ENCODE measurements around the gene SEC63.
A peak's percentile ranks its signal among the peaks of the same experiment; 100 is the strongest.

The SEC63 gene

DNA sequence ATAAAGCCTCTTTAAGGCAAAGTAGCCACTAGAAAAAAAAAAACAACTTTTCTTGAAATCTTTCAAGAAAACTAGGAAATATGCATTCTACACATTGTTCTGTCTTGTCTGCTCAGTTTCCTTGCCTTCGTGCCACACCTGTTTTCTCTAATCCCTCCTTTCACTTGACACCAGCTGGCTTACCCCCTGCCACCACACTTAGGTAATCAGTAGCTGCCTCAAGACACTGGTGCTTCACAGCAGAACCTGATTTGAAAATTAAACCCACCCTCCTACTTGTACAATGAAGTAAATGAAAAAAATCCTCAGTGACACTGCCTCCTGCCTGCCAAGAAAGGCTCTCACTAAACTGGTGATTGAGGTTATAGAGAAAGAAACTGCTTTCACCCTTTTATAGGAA lies 88.1 kb downstream of the SEC63 start:
- DNase-seq, result peak; percentile 51
- H3K36me3 ChIP-seq, result peaks cover 26% of the 10 kb centered on the region
- no peaks in the 10 kb centered on the region for H3K9me3 ChIP-seq (ENCODE audit: severe bottlenecking)
- no peak overlapping the region for H3K27ac ChIP-seq
- H3K27me3 ChIP-seq (ENCODE audit: insufficient read depth, low read depth, severe bottlenecking), result no peaks in the 10 kb centered on the region
- TF ChIP-seq, protein P1, sequence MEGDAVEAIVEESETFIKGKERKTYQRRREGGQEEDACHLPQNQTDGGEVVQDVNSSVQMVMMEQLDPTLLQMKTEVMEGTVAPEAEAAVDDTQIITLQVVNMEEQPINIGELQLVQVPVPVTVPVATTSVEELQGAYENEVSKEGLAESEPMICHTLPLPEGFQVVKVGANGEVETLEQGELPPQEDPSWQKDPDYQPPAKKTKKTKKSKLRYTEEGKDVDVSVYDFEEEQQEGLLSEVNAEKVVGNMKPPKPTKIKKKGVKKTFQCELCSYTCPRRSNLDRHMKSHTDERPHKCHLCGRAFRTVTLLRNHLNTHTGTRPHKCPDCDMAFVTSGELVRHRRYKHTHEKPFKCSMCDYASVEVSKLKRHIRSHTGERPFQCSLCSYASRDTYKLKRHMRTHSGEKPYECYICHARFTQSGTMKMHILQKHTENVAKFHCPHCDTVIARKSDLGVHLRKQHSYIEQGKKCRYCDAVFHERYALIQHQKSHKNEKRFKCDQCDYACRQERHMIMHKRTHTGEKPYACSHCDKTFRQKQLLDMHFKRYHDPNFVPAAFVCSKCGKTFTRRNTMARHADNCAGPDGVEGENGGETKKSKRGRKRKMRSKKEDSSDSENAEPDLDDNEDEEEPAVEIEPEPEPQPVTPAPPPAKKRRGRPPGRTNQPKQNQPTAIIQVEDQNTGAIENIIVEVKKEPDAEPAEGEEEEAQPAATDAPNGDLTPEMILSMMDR (IDR thresholded peaks at IDR 0.05; ENCODE audit: low read depth, low read length), result 0 out of 2 replicates have a peak, but pooled peaks have one; percentile 9
- H3K4me3 ChIP-seq (ENCODE audit: low read depth, low read length), result no peak overlapping the region

DNA sequence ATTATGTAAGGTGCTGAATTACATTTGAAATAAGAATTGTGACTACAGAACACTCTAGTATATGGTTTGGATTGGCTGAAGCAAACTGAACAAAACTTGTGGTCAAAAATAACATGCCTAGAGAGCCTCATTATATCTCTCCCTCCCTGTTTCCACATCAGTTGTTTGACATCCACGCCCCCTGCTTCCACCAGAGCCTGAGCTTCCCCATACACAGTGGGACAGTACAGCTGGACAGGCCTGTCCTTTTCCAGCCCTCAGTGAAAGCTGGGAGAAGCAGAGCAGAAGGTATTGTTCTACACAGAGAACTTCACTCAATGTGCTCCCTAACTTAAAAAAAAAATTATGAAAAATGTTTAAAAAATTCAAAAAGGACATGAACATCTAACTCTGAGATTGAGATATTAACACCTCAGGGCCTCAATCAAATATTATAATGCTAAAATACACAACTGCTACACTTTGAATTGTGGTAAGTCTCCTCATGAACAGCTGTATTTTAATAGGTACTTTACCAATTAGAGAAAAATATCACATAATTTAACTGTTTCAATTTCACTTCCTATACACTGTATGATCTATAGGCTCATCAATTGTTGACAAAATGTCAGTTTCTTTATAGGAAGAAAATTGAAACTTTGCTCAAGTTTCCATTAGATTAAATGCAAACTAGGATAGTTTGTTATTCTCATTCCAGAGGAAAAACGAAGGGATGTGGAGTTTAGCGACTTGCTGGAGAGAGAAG lies 89.0 kb downstream of the SEC63 start:
- DNase-seq, result no peak
- Histone ChIP-seq H3K27me3 (ENCODE audit: insufficient read depth, low read depth, severe bottlenecking) (no peaks in the 10 kb centered on the region), H3K4me3 (ENCODE audit: low read depth, low read length) (no peak overlapping the region), H3K36me3 (peaks cover 20% of the 10 kb centered on the region), H3K9me3 (ENCODE audit: severe bottlenecking) (no peaks in the 10 kb centered on the region), H3K27ac (no peak overlapping the region)
- TF ChIP-seq, protein P1 (IDR thresholded peaks at IDR 0.05; ENCODE audit: low read depth, low read length), result no peak

DNA sequence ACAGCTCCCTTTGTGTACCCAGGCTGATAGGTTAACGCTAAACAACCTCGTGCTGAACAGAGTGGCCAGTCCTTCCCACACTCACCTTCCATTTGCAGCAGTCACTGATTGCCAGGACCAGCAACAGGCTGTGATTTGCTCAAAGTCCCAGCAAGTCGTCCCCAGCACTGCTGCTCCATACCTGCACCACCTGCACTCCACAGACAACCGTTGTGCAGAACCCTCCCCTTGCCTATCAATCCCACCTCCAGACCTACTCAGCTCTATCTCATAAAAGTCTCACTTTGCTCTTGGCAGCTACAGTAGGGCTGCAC lies 90.7 kb downstream of the SEC63 start:
- Histone ChIP-seq H3K27ac (no peak overlapping the region), H3K36me3 (peaks cover 12% of the 10 kb centered on the region), H3K9me3 (ENCODE audit: severe bottlenecking) (no peaks in the 10 kb centered on the region), H3K27me3 (ENCODE audit: insufficient read depth, low read depth, severe bottlenecking) (no peaks in the 10 kb centered on the region), H3K4me3 (ENCODE audit: low read depth, low read length) (no peak overlapping the region)
- TF ChIP-seq, protein P1 (IDR thresholded peaks at IDR 0.05; ENCODE audit: low read depth, low read length), result no peak
- no peak for DNase-seq

DNA sequence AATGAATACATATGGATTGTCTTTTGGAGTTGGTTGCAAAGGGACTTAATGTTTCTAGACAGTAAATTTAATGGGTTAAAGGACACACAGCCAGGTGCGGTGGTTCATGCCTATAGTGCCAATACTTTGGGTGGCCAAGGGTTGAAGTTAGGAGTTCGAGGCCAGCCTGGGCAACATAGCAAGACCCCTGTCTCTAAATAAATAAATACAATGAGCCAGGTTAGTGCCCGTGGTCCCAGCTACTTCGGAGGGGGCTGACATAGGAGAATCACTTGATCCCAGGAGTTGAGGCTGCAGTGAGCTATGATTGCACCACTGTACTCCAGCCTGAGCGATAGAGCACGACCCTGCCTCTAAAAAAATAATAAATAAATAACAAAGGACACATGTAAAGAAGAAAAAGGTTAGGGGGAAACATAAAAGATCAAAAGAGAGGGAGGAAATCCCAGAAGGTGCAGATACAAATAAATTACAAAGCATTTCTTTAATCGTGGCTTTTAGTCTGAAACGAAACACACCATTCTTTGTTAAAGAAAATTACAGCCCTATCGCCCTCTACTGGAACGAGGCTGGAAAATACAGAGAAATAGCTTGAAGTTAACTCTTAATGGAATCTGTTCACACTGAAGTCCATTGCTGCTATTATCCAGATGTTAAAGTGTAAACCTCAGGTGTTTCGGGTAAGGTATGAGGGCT lies 91.3 kb downstream of the SEC63 start:
- no peak overlapping the region for H3K27ac ChIP-seq
- H3K27me3 ChIP-seq (ENCODE audit: insufficient read depth, low read depth, severe bottlenecking), result no peaks in the 10 kb centered on the region
- no peaks in the 10 kb centered on the region for H3K9me3 ChIP-seq (ENCODE audit: severe bottlenecking)
- no peak overlapping the region for H3K4me3 ChIP-seq (ENCODE audit: low read depth, low read length)
- H3K36me3 ChIP-seq, result peaks cover 12% of the 10 kb centered on the region
- DNase-seq, result no peak
- TF ChIP-seq, protein P1 (IDR thresholded peaks at IDR 0.05; ENCODE audit: low read depth, low read length), result peak; percentile 36; the same call in 1 of the 2 replicates

DNA sequence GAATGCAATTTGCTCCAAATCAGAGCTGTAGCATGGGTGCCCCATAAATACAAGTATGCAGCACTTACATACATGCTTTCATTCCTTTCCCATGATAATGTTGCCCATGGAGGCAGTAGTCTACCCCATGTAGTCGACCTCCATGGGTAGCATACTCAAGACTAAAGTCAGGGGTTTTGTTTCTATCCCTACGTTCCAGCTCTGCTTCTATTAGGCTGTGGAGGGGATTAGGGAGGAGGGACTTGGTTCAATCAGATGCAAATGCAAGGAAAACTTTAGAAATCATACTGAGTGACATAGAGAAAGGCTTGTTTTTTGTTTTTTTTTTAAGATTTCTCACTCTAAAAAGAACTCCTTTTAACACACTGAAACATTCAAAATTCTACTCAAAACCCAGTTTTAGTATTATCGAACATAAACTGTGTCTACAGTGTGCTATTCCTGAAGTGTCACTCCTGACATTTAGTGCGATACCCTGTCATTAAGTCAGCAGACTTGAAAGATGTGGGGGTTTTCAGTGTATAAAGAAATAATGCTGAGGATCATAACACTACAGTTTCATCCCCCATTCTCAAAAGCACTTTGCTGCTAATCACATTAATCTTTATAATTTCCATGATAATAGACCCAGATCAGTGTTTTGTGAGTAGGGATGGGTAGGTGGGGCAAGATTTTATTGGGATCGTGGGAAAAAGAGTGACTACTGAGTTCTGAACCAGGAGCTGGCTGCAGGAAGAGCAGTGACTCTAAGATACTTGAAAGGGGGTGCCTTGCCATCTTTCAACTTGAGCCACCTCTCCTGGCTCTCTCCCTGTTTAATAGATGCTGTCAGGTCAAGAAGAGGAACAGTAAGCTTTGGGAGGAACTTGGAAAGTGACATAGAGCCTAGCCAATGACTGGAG lies 93.5 kb downstream of the SEC63 start:
- H3K27me3 ChIP-seq (ENCODE audit: insufficient read depth, low read depth, severe bottlenecking), result no peaks in the 10 kb centered on the region
- no peak overlapping the region for H3K27ac ChIP-seq
- DNase-seq, result no peak
- TF ChIP-seq, protein P1 (IDR thresholded peaks at IDR 0.05; ENCODE audit: low read depth, low read length), result no peak
- H3K9me3 ChIP-seq (ENCODE audit: severe bottlenecking), result no peaks in the 10 kb centered on the region
- peaks cover 2% of the 10 kb centered on the region; the same call in 1 of the 2 replicates for H3K36me3 ChIP-seq
- H3K4me3 ChIP-seq (ENCODE audit: low read depth, low read length), result no peak overlapping the region

All from WERI-Rb-1 (cell line).